GM19395 (cell line): Measurements from ENCODE around the gene ZNF185.

Source experiments
- ATAC-seq: cut with Tn5 transposase; IDR thresholded peaks from one replicate; pipeline ENCODE4 v1.9.1; 2021; ENCODE audit warnings: mild to moderate bottlenecking, moderate library complexity; ENCODE audit not compliant: unreplicated experiment

Gene ZNF185

GRCh38 chrX:152897222-152898131, at the start of gene ZNF185:
ZNF185 (plus strand) TSS chrX:152898067; CDS start chrX:152914490, 16,423 bp downstream.
- no peak for ATAC-seq

- ATAC-seq, result no peak
These were observed 47.4 kb upstream of the ZNF185 start for GRCh38 chrX:152850465-152850864.

GRCh38 chrX:152853986-152854385, 43.9 kb upstream of the ZNF185 start:
- ATAC-seq, result no peak

- ATAC-seq, result no peak
These were observed 36.8 kb upstream of the ZNF185 start for GRCh38 chrX:152861116-152861515.

- ATAC-seq, result no peak
These were observed 36.0 kb upstream of the ZNF185 start for GRCh38 chrX:152861826-152862225.

- no peak for ATAC-seq
These were observed 32.5 kb upstream of the ZNF185 start for GRCh38 chrX:152865232-152865920.

GRCh38 chrX:152866386-152866785, 31.5 kb upstream of the ZNF185 start:
- ATAC-seq, result no peak

- no peak for ATAC-seq
These were observed 27.9 kb upstream of the ZNF185 start for GRCh38 chrX:152869972-152870371.

- no peak for ATAC-seq
These were observed 26.6 kb upstream of the ZNF185 start for GRCh38 chrX:152871260-152871659.

GRCh38 chrX:152872522-152872921, 25.3 kb upstream of the ZNF185 start:
- ATAC-seq, result no peak

- no peak for ATAC-seq
These were observed 24.5 kb upstream of the ZNF185 start for GRCh38 chrX:152873361-152873760.

- ATAC-seq, result no peak
These were observed 20.7 kb upstream of the ZNF185 start for GRCh38 chrX:152876931-152877840.

- ATAC-seq, result no peak
These were observed 18.7 kb upstream of the ZNF185 start for GRCh38 chrX:152878976-152879755.

GRCh38 chrX:152881289-152881688, 16.6 kb upstream of the ZNF185 start:
- no peak for ATAC-seq

GRCh38 chrX:152884171-152884570, 13.7 kb upstream of the ZNF185 start:
- ATAC-seq, result no peak

GRCh38 chrX:152886716-152887115, 11.2 kb upstream of the ZNF185 start:
- no peak for ATAC-seq

- ATAC-seq, result no peak
These were observed 5.4 kb upstream of the ZNF185 start for GRCh38 chrX:152892499-152892898.

GRCh38 chrX:152892999-152893891, 4.6 kb upstream of the ZNF185 start:
- no peak for ATAC-seq

GRCh38 chrX:152893980-152894610, 3.8 kb upstream of the ZNF185 start:
- no peak for ATAC-seq
